ENCODE results near the gene PLEKHG4.
A peak's percentile ranks its signal among the peaks of the same experiment; 100 is the strongest.

Gene PLEKHG4

DNA sequence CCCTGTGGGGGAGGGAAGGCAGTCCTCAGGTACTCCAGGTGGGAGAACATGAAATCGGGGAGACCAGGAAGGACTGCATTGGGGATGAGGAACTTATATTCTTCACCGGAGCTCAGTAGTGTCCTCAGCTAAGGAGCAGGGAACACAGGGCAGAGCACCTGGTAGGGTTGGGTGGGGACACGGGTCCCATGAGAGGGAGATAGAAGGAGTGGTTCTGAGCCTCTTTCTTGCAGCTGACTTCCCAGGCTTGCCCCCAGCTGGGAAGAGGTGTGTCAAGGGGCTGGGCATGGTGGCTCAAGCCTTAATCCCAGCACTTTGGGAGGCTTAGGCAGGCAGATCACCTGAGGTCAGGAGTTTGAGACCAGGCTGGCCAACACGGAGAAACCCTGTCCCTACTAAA, 34.1 kb upstream of the PLEKHG4 start:
- no peaks in the 10 kb centered on the region for H3K9me3 ChIP-seq (ENCODE audit: insufficient read depth, low read depth, low read length)
- no peak overlapping the region for H3K4me3 ChIP-seq (ENCODE audit: low read depth, low read length)
- H3K14ac ChIP-seq (ENCODE audit: low read length): peak overlapping the region; percentile 70
- peak overlapping the region; percentile 9 for H3K4ac ChIP-seq (ENCODE audit: low read depth, low read length)
- H3K27ac ChIP-seq (ENCODE audit: low read depth, low read length): peak overlapping the region; percentile 93
- WGBS (ENCODE audit: extremely low coverage, insufficient coverage, insufficient read length): no CpG with 5 or more reads among the region's 4 CpGs
- no peak overlapping the region for H2AFZ ChIP-seq (ENCODE audit: insufficient read depth, low read length, poor library complexity)
- peak overlapping the region; percentile 16 for H4K91ac ChIP-seq (ENCODE audit: low read depth, low read length)
- H2BK12ac ChIP-seq (ENCODE audit: low read length): peak overlapping the region; percentile 63
- no peak overlapping the region for H2BK5ac ChIP-seq (ENCODE audit: low read depth, low read length, poor library complexity)
- H3K18ac ChIP-seq (ENCODE audit: low read length): peak overlapping the region; percentile 74
- H3K4me2 ChIP-seq (ENCODE audit: low read length): no peak overlapping the region
- H2AK5ac ChIP-seq (ENCODE audit: low read length): peak overlapping the region; percentile 75
- peaks cover 60 to 64% of the 10 kb centered on the region in 2 experiments for H3K4me1 ChIP-seq (ENCODE audit: control insufficient read depth in 1 of 2, insufficient read depth in 2 of 2, low read length in 2 of 2)
- H4K8ac ChIP-seq (ENCODE audit: low read depth, low read length): no peak overlapping the region
- H2BK120ac ChIP-seq (ENCODE audit: insufficient read depth, low read length, poor library complexity): peak overlapping the region; percentile 43
- H4K12ac ChIP-seq (ENCODE audit: low read depth, low read length): peak overlapping the region; percentile 7
- H3K27me3 ChIP-seq (ENCODE audit: insufficient read depth, low read length): peaks cover 26% of the 10 kb centered on the region
- H3K79me1 ChIP-seq (ENCODE audit: low read length): peaks cover 37% of the 10 kb centered on the region
- H3K9ac ChIP-seq (ENCODE audit: low read length): no peak overlapping the region
- H3K23ac ChIP-seq (ENCODE audit: low read length): no peak overlapping the region
- DNase-seq: no peak
- H3K79me2 ChIP-seq (ENCODE audit: control insufficient read depth, insufficient read depth, low read length, poor library complexity): peaks cover 5% of the 10 kb centered on the region
- H3K36me3 ChIP-seq (ENCODE audit: control insufficient read depth in 1 of 2, insufficient read depth in 2 of 2, low read length in 2 of 2): no peaks in the 10 kb centered on the region

DNA sequence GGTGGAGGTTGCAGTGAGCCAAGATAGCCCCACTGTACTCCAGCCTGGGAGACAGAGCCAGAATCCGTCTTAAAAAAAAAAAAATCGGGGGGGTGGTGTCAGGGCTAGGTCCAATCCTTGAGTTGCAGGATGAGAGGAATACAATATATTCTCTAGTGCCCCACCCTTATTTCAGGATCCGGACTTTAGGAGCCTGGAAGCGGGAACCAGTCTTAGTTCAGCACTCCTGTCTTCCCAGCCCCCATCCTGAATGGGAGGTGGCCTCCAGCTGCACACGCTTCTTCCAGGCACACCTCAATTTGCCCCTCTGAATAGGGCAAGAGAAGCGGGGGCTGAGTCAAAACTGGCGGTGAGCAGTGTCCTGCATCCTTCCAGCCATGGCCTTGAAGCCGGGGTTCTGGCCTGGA, 33.7 kb upstream of the PLEKHG4 start:
- Histone ChIP-seq H3K4me1 (ENCODE audit: control insufficient read depth in 1 of 2, insufficient read depth in 2 of 2, low read length in 2 of 2) (peaks cover 56 to 60% of the 10 kb centered on the region in 2 experiments), H3K9me3 (ENCODE audit: insufficient read depth, low read depth, low read length) (no peaks in the 10 kb centered on the region), H3K79me1 (ENCODE audit: low read length) (peaks cover 33% of the 10 kb centered on the region), H3K14ac (ENCODE audit: low read length) (peak overlapping the region; percentile 12), H3K4ac (ENCODE audit: low read depth, low read length) (no peak overlapping the region), H3K23ac (ENCODE audit: low read length) (no peak overlapping the region), H2BK5ac (ENCODE audit: low read depth, low read length, poor library complexity) (no peak overlapping the region), H3K4me3 (ENCODE audit: low read depth, low read length) (no peak overlapping the region), H3K9ac (ENCODE audit: low read length) (peak overlapping the region; percentile 5), H3K79me2 (ENCODE audit: control insufficient read depth, insufficient read depth, low read length, poor library complexity) (peaks cover 5% of the 10 kb centered on the region), H3K4me2 (ENCODE audit: low read length) (peak overlapping the region; percentile 96), H2BK12ac (ENCODE audit: low read length) (no peak overlapping the region), H4K8ac (ENCODE audit: low read depth, low read length) (peak overlapping the region; percentile 70), H3K18ac (ENCODE audit: low read length) (peak overlapping the region; percentile 74), H3K36me3 (ENCODE audit: control insufficient read depth in 1 of 2, insufficient read depth in 2 of 2, low read length in 2 of 2) (no peaks in the 10 kb centered on the region), H4K12ac (ENCODE audit: low read depth, low read length) (peak overlapping the region; percentile 49), H2BK120ac (ENCODE audit: insufficient read depth, low read length, poor library complexity) (peak overlapping the region; percentile 43), H2AK5ac (ENCODE audit: low read length) (no peak overlapping the region), H2AFZ (ENCODE audit: insufficient read depth, low read length, poor library complexity) (peak overlapping the region; percentile 59), H4K91ac (ENCODE audit: low read depth, low read length) (peak overlapping the region; percentile 74), H3K27me3 (ENCODE audit: insufficient read depth, low read length) (peaks cover 27% of the 10 kb centered on the region), H3K27ac (ENCODE audit: low read depth, low read length) (peak overlapping the region; percentile 93)
- peak; percentile 20 to 38 for DNase-seq
- no CpG with 5 or more reads among the region's 8 CpGs for WGBS (ENCODE audit: extremely low coverage, insufficient coverage, insufficient read length)

DNA sequence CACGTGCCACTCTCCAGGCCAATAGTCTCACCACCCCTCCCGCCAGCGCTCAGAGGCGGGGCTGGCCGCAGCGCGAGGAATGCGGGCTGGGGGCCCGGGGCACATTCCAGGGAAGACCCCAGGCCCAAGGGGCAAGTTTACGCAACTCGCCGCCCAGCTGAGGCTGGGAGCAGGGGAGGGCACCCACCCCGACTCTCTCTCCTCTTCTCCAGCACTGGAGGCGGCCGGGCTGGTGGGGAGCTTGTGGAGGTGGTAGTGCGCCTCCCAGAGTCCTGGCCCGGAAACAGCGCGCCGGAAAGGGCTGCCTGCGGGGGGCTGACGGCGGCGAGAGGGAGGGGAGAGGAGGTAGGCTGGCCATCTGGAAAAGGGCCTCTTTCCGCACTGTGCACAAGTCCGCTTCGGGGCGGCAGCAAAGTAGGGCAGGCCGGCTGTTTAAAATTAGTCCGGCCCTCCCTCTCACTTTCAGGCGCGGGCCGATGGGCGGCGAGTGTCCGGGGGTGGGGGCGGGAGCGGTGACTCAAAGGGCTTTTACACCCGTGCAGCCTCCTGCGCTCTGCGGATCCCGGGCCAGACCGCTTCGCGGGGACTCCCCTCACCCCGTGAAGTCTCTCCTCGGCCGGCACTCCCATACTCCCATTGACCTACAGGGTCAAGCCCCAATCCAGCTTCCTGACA, 33.1 kb upstream of the PLEKHG4 start:
- peaks cover 29% of the 10 kb centered on the region for H3K79me1 ChIP-seq (ENCODE audit: low read length)
- H3K27ac ChIP-seq (ENCODE audit: low read depth, low read length): peak overlapping the region; percentile 93
- peak overlapping the region; percentile 49 for H4K12ac ChIP-seq (ENCODE audit: low read depth, low read length)
- H2BK12ac ChIP-seq (ENCODE audit: low read length): peak overlapping the region; percentile 38
- peak overlapping the region; percentile 34 for H2BK120ac ChIP-seq (ENCODE audit: insufficient read depth, low read length, poor library complexity)
- H3K27me3 ChIP-seq (ENCODE audit: insufficient read depth, low read length): peaks cover 27% of the 10 kb centered on the region
- peak overlapping the region; percentile 96 for H3K4me2 ChIP-seq (ENCODE audit: low read length)
- H3K9me3 ChIP-seq (ENCODE audit: insufficient read depth, low read depth, low read length): no peaks in the 10 kb centered on the region
- peaks cover 51 to 55% of the 10 kb centered on the region in 2 experiments for H3K4me1 ChIP-seq (ENCODE audit: control insufficient read depth in 1 of 2, insufficient read depth in 2 of 2, low read length in 2 of 2)
- peak overlapping the region; percentile 59 for H2AFZ ChIP-seq (ENCODE audit: insufficient read depth, low read length, poor library complexity)
- H3K9ac ChIP-seq (ENCODE audit: low read length): peak overlapping the region; percentile 5
- no peak overlapping the region for H2AK5ac ChIP-seq (ENCODE audit: low read length)
- H2BK5ac ChIP-seq (ENCODE audit: low read depth, low read length, poor library complexity): peak overlapping the region; percentile 86
- H3K14ac ChIP-seq (ENCODE audit: low read length): peak overlapping the region; percentile 78
- H3K4ac ChIP-seq (ENCODE audit: low read depth, low read length): peak overlapping the region; percentile 41
- no CpG with 5 or more reads among the region's 48 CpGs for WGBS (ENCODE audit: extremely low coverage, insufficient coverage, insufficient read length)
- peaks cover 3% of the 10 kb centered on the region for H3K79me2 ChIP-seq (ENCODE audit: control insufficient read depth, insufficient read depth, low read length, poor library complexity)
- peak overlapping the region; percentile 80 for H3K4me3 ChIP-seq (ENCODE audit: low read depth, low read length)
- peak overlapping the region; percentile 74 for H4K91ac ChIP-seq (ENCODE audit: low read depth, low read length)
- H3K36me3 ChIP-seq (ENCODE audit: control insufficient read depth in 1 of 2, insufficient read depth in 2 of 2, low read length in 2 of 2): no peaks in the 10 kb centered on the region
- H3K23ac ChIP-seq (ENCODE audit: low read length): no peak overlapping the region
- peak; percentile 72 to 73 for DNase-seq
- peak overlapping the region; percentile 66 for H3K18ac ChIP-seq (ENCODE audit: low read length)
- H4K8ac ChIP-seq (ENCODE audit: low read depth, low read length): peak overlapping the region; percentile 70

DNA sequence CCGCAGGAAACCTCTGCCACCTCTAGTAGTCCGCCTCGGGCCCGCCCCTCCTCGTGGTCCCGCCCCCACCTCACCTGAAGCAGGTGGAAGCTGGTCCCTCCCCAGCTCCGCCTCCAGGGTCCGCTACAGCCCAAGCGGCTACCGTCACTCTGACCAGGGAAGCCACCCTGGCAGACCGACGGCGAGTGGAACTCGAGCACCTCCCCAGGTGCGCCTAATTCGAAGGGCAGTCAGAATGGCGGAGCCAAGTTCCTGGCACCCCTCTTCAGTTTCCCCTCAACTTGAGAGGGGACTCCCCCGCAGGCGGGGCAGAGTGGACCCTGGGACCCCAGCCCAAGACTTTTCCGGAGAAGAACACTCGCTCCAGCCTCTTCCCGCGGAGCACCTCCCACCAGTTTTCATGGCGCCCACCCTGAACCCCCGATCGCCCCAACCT, 32.6 kb upstream of the PLEKHG4 start:
- Histone ChIP-seq H2AK5ac (ENCODE audit: low read length) (no peak overlapping the region), H3K18ac (ENCODE audit: low read length) (peak overlapping the region; percentile 85), H4K8ac (ENCODE audit: low read depth, low read length) (peak overlapping the region; percentile 54), H3K4me1 (ENCODE audit: control insufficient read depth in 1 of 2, insufficient read depth in 2 of 2, low read length in 2 of 2) (peaks cover 46 to 49% of the 10 kb centered on the region in 2 experiments), H3K79me1 (ENCODE audit: low read length) (peaks cover 23% of the 10 kb centered on the region), H3K4me3 (ENCODE audit: low read depth, low read length) (peak overlapping the region; percentile 80), H3K27ac (ENCODE audit: low read depth, low read length) (peak overlapping the region; percentile 93), H2BK5ac (ENCODE audit: low read depth, low read length, poor library complexity) (no peak overlapping the region), H3K79me2 (ENCODE audit: control insufficient read depth, insufficient read depth, low read length, poor library complexity) (peaks cover 3% of the 10 kb centered on the region), H3K9me3 (ENCODE audit: insufficient read depth, low read depth, low read length) (no peaks in the 10 kb centered on the region), H4K91ac (ENCODE audit: low read depth, low read length) (peak overlapping the region; percentile 64), H2BK12ac (ENCODE audit: low read length) (peak overlapping the region; percentile 46), H2AFZ (ENCODE audit: insufficient read depth, low read length, poor library complexity) (peak overlapping the region; percentile 88), H3K23ac (ENCODE audit: low read length) (no peak overlapping the region), H3K4me2 (ENCODE audit: low read length) (peak overlapping the region; percentile 96), H3K9ac (ENCODE audit: low read length) (peak overlapping the region; percentile 50), H3K14ac (ENCODE audit: low read length) (peak overlapping the region; percentile 71), H3K4ac (ENCODE audit: low read depth, low read length) (no peak overlapping the region), H3K27me3 (ENCODE audit: insufficient read depth, low read length) (peaks cover 27% of the 10 kb centered on the region), H3K36me3 (ENCODE audit: control insufficient read depth in 1 of 2, insufficient read depth in 2 of 2, low read length in 2 of 2) (no peaks in the 10 kb centered on the region), H4K12ac (ENCODE audit: low read depth, low read length) (peak overlapping the region; percentile 46), H2BK120ac (ENCODE audit: insufficient read depth, low read length, poor library complexity) (peak overlapping the region; percentile 60)
- no CpG with 5 or more reads among the region's 26 CpGs for WGBS (ENCODE audit: extremely low coverage, insufficient coverage, insufficient read length)
- peak; percentile 92 to 93 for DNase-seq

Measured in trophoblast cell (in vitro differentiated cells and primary cell).